ENCODE data around the gene ICOS. TPM values are rescaled to one million over a fixed set of nuclear protein-coding genes. Genes with fewer than 3 reads are reported as not detected.

ICOS gene
- polyA plus RNA-seq, 1 of the 3 experiments (the other 2 are of a cell fraction) = not detected

DNA sequence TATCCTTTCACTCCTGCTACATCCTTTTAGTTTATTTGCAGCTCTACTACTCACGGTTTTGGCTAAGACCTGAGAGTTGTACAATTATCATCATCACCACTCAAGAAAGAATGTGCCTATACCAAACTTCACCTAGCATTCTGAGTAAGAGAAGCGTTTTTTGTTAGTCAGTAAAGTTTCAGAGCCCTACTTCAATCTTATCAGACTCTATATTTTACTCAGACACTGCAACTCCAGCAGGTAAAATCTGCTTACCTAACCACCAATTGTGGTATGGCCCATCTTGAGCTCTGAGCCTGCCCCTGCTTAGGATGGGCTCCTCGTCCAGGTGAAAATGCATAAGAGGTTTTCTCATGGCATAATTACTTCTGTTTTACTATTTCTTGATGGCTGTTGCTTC is 37.1 kb downstream of the ICOS start (continued):
- TF ChIP-seq, protein P1, sequence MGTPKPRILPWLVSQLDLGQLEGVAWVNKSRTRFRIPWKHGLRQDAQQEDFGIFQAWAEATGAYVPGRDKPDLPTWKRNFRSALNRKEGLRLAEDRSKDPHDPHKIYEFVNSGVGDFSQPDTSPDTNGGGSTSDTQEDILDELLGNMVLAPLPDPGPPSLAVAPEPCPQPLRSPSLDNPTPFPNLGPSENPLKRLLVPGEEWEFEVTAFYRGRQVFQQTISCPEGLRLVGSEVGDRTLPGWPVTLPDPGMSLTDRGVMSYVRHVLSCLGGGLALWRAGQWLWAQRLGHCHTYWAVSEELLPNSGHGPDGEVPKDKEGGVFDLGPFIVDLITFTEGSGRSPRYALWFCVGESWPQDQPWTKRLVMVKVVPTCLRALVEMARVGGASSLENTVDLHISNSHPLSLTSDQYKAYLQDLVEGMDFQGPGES (IDR thresholded peaks at IDR 0.05; ENCODE audit: low read depth, low read length) = no peak
- TF ChIP-seq, protein P2, sequence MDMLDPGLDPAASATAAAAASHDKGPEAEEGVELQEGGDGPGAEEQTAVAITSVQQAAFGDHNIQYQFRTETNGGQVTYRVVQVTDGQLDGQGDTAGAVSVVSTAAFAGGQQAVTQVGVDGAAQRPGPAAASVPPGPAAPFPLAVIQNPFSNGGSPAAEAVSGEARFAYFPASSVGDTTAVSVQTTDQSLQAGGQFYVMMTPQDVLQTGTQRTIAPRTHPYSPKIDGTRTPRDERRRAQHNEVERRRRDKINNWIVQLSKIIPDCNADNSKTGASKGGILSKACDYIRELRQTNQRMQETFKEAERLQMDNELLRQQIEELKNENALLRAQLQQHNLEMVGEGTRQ (IDR thresholded peaks at IDR 0.05; ENCODE audit: borderline replicate concordance, low read depth, low read length) = no peak
- TF ChIP-seq FOSL2 (IDR thresholded peaks at IDR 0.05; ENCODE audit: borderline replicate concordance, low read depth) (no peak), YY1 (IDR thresholded peaks at IDR 0.05; ENCODE audit: low read depth) (no peak), RAD21 (IDR thresholded peaks at IDR 0.05; ENCODE audit: low read length) (no peak), TAF1 (IDR thresholded peaks at IDR 0.05; ENCODE audit: borderline replicate concordance, low read depth, low read length) (no peak)

DNA sequence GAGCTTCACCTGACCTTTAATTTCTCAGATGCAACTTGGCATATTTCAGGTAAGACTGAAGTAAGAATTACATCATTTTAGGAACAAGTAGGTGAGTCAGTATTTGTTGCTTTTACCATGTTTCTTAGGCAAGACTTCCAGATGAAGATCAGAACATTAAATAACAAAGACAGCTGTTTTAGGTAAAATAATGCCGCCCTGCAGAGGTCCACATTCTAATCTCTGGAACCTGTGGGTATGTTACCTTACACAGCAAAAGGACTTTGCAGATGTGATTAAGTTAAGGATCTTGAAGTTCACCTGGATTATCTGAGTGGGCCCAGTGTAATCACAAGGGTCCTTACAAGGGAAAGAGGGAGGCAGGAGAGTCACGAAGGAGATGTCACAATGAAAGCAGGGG is 39.3 kb downstream of the ICOS start:
- ChIA-PET CTCF (interaction anchor here (0.8 kb wide), 1 partner anchor 719 kb away, joined by 3 read pairs; no protein-coding TSS in a partner anchor), POLR2A (no interaction called here)
- no peak for DNase-seq
- no peak overlapping the region for H2AFZ ChIP-seq (ENCODE audit: low read depth)
- no peaks in the 10 kb centered on the region for H3K9me2 ChIP-seq
- H3F3A ChIP-seq (replicated peaks; ENCODE audit: insufficient read depth) = no peaks in the 10 kb centered on the region
- H3K79me2 ChIP-seq (ENCODE audit: insufficient read depth) = no peaks in the 10 kb centered on the region
- H3K27ac ChIP-seq (ENCODE audit: low read depth in 2 of 2, low read length in 1 of 2) = no peak overlapping the region
- H3K9me3 ChIP-seq = no peaks in the 10 kb centered on the region
- H3K27me3 ChIP-seq (ENCODE audit: insufficient read depth) = no peaks in the 10 kb centered on the region
- H3K4me3 ChIP-seq (ENCODE audit: low read depth in 2 of 2, low read length in 1 of 2) = no peak overlapping the region
- H3K9ac ChIP-seq = no peak overlapping the region
- no peaks in the 10 kb centered on the region for H4K20me1 ChIP-seq (ENCODE audit: insufficient read depth)
- H3K36me3 ChIP-seq (replicated peaks in 1 of 2; ENCODE audit: control insufficient read depth in 1 of 2, insufficient read depth in 2 of 2, low read length in 1 of 2) = no peaks in the 10 kb centered on the region
- 20% methylated on average over 2 of the region's 2 CpGs for WGBS (ENCODE audit: low lambda C conversion rate)
- H3K4me1 ChIP-seq (ENCODE audit: control insufficient read depth in 1 of 2, insufficient read depth in 2 of 2, low read depth in 1 of 2, low read length in 1 of 2) = no peaks in the 10 kb centered on the region; a peak in 1 of 4 replicates
- H3K4me2 ChIP-seq = no peak overlapping the region
- TF ChIP-seq MXI1 (IDR thresholded peaks at IDR 0.05; ENCODE audit: low read depth, low read length) = no peak
- TF ChIP-seq SIN3A (IDR thresholded peaks at IDR 0.05; ENCODE audit: borderline replicate concordance, low read depth, low read length) = no peak
- no peak for TF ChIP-seq ELF1 (IDR thresholded peaks at IDR 0.05)
- TF ChIP-seq PBX3 (IDR thresholded peaks at IDR 0.05) = no peak
- no peak for TF ChIP-seq POLR2AphosphoS5 (IDR thresholded peaks at IDR 0.05; ENCODE audit: low read depth, low read length)

- peaks cover 0 to 3% of the 10 kb centered on the region in 2 experiments; a peak in 2 of 4 replicates for H3K4me1 ChIP-seq (ENCODE audit: control insufficient read depth in 1 of 2, insufficient read depth in 2 of 2, low read depth in 1 of 2, low read length in 1 of 2)
- H3K79me2 ChIP-seq (ENCODE audit: insufficient read depth) = no peaks in the 10 kb centered on the region
- H3K36me3 ChIP-seq (replicated peaks in 1 of 2; ENCODE audit: control insufficient read depth in 1 of 2, insufficient read depth in 2 of 2, low read length in 1 of 2) = no peaks in the 10 kb centered on the region
- no peaks in the 10 kb centered on the region for H3K27me3 ChIP-seq (ENCODE audit: insufficient read depth)
- CTCF ChIA-PET = no interaction called here
- H3K9me3 ChIP-seq = no peaks in the 10 kb centered on the region
- POLR2A ChIA-PET = no interaction called here
- no peak for DNase-seq
- no peak overlapping the region for H2AFZ ChIP-seq (ENCODE audit: low read depth)
- H3K4me3 ChIP-seq (ENCODE audit: low read depth in 2 of 2, low read length in 1 of 2) = no peak overlapping the region
- H4K20me1 ChIP-seq (ENCODE audit: insufficient read depth) = no peaks in the 10 kb centered on the region
- H3F3A ChIP-seq (replicated peaks; ENCODE audit: insufficient read depth) = no peaks in the 10 kb centered on the region
- WGBS (ENCODE audit: low lambda C conversion rate) = 14% methylated on average over 3 of the region's 3 CpGs
- H3K27ac ChIP-seq (ENCODE audit: low read depth in 2 of 2, low read length in 1 of 2) = no peak overlapping the region
- H3K4me2 ChIP-seq = no peak overlapping the region
- no peak overlapping the region for H3K9ac ChIP-seq
- H3K9me2 ChIP-seq = no peaks in the 10 kb centered on the region
- TF ChIP-seq MEF2A (IDR thresholded peaks at IDR 0.05; ENCODE audit: borderline replicate concordance, low read depth) = no peak
- TF ChIP-seq POLR2AphosphoS5 (IDR thresholded peaks at IDR 0.05; ENCODE audit: low read depth, low read length) = no peak
- no peak for TF ChIP-seq MXI1 (IDR thresholded peaks at IDR 0.05; ENCODE audit: low read depth, low read length)
- TF ChIP-seq, protein P2 (IDR thresholded peaks at IDR 0.05; ENCODE audit: borderline replicate concordance, low read depth, low read length) = no peak
- TF ChIP-seq, protein P3, sequence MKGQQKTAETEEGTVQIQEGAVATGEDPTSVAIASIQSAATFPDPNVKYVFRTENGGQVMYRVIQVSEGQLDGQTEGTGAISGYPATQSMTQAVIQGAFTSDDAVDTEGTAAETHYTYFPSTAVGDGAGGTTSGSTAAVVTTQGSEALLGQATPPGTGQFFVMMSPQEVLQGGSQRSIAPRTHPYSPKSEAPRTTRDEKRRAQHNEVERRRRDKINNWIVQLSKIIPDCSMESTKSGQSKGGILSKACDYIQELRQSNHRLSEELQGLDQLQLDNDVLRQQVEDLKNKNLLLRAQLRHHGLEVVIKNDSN (IDR thresholded peaks at IDR 0.05; ENCODE audit: borderline replicate concordance, low read depth) = no peak
- no peak for TF ChIP-seq RAD21 (IDR thresholded peaks at IDR 0.05; ENCODE audit: low read length)
- no peak for TF ChIP-seq MAX (IDR thresholded peaks at IDR 0.05; ENCODE audit: low read depth)
- TF ChIP-seq SIN3A (IDR thresholded peaks at IDR 0.05; ENCODE audit: borderline replicate concordance, low read depth, low read length) = no peak
- TF ChIP-seq, protein P1 (IDR thresholded peaks at IDR 0.05; ENCODE audit: low read depth, low read length) = no peak
- no peak for TF ChIP-seq TAF1 (IDR thresholded peaks at IDR 0.05; ENCODE audit: borderline replicate concordance, low read depth, low read length)
- TF ChIP-seq ELF1 (IDR thresholded peaks at IDR 0.05) = no peak
- TF ChIP-seq RCOR1 (IDR thresholded peaks at IDR 0.05; ENCODE audit: low read length) = no peak
- TF ChIP-seq TCF12 (IDR thresholded peaks at IDR 0.05) = no peak
- no peak for TF ChIP-seq GATA2 (CRISPR knock-in tag; IDR thresholded peaks at IDR 0.05)
- no peak for TF ChIP-seq FOXJ3 (CRISPR knock-in tag; IDR thresholded peaks at IDR 0.05)
- TF ChIP-seq FOSL2 (IDR thresholded peaks at IDR 0.05; ENCODE audit: borderline replicate concordance, low read depth) = no peak
- no peak for TF ChIP-seq RXRA (IDR thresholded peaks at IDR 0.05; ENCODE audit: borderline replicate concordance, low read depth)
Observed at GRCh38 chr2:203982276-203982675, 45.7 kb downstream of the ICOS start.
